ENCODE data around the gene COG5. TPM values are rescaled to one million over a fixed set of nuclear protein-coding genes. Genes with fewer than 3 reads are reported as not detected.

COG5 gene
- total and polyA plus RNA-seq, 9 of the 15 experiments (the other 6 are each of a cell fraction or from before 2014, with no cell fraction given) = 15.3 to 75.1 (median 56.4) TPM

DNA sequence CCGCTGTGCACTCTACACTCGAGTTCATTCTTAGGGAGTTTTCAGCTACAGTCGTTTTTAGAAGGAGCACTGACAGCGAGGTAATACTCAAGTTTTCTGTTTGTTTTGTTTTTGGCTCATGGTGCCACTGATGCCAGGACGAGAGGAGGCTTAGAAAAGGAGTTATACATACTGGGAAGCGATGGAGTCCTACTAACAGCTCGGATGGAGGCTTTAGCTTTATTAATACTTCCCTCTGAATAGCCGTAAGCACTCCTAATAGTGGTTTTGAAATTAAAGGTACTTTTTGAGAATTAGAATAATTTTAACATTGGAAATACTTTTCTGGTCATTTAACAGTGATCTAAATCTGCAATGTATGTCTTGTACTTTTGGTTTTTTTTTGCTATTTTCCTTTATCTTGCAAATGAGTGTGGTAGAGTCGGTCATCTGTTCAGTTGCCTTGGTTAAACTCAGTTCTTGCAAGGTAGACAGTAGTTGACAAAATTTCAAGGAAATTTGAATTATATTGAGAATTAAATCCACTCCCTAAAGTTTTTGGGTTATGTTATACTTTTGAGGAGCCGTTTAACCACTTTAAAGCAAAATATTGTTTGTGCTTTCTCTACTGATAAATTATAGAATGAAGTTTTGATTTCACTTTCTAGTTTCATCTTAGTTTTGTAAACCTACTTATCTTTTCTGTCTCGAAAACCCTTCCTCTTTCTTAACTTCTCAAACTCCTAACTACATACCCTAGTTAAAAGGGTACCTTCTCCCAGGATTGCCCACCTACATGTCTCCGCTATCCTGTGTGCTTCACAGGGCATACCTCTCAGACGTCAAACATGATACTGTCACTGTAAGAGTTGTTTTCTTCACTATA is 393.4 kb downstream of the COG5 start (continued):
- TF ChIP-seq ZNF780A (CRISPR knock-in tag; IDR thresholded peaks at IDR 0.05) = no peak
- TF ChIP-seq ARHGAP35 (IDR thresholded peaks at IDR 0.05; ENCODE audit: partially characterized antibody) = no peak
- TF ChIP-seq, protein P1, sequence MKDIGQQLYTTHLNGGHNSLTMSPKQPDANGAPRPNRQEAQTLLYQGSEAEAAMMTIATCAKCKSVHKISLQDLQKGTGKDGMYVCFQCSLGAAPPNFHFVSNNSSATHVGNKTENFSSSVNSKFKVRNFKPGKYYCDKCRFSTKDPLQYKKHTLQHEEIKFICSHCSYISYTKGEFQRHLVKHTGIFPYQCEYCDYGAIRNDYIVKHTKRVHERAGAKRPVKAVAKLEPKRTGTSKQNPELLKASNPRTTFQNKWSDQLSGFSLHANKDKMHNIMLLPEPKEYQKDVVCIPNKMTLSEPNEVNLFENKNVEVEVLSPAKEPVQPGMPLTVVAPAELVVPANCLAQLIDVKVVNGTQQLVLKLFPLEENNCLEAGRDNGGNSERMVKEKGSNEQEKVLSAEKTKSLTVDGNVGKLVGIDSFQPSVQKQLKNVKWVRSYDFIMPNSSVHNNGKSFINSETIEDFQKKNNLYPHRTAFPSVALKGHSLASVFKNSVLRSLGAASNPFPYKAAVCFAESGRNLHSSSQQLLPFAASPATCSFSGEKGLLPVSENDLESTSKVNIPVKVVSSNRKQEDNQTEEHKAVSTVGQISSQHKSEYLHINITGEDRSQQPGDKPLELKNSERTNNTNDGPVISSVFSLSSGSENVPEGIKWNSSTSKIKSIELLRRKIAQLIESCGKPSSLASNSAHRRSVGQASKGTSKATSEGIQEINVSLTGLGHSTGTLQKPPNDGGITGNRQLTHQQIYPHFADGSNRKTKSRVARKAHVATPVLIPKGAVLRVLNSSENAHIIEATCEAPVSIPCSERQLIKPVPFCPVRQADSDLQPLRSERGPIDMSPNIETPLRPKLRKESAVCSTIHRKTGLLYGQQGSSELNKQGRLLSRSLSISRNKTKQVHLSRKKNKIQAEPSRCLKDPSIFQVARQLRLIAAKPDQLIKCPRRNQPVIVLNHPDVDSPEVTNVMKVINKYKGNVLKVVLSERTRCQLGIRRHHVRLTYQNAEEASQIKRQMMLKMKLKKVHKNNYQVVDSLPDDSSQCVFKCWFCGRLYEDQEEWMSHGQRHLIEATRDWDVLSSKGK (CRISPR knock-in tag; IDR thresholded peaks at IDR 0.05) = no peak
- TF ChIP-seq RAD21 (CRISPR knock-in tag; conservative IDR thresholded peaks at IDR 0.05 in 1 of 2, IDR thresholded peaks at IDR 0.05 in 1 of 2) = no peak
- no peak for TF ChIP-seq GTF2E2 (tag; IDR thresholded peaks at IDR 0.05)
- TF ChIP-seq TEAD4 (IDR thresholded peaks at IDR 0.05; ENCODE audit: low read length) = 0 out of 2 replicates have a peak, but pooled peaks have one; percentile 37
- TF ChIP-seq TEAD4 (CRISPR knock-in tag; IDR thresholded peaks at IDR 0.05; ENCODE audit: borderline replicate concordance) = no peak
- TF ChIP-seq SMARCA5 (IDR thresholded peaks at IDR 0.05) = no peak
- TF ChIP-seq, protein P2, sequence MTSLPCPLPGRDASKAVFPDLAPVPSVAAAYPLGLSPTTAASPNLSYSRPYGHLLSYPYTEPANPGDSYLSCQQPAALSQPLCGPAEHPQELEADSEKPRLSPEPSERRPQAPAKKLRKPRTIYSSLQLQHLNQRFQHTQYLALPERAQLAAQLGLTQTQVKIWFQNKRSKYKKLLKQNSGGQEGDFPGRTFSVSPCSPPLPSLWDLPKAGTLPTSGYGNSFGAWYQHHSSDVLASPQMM (CRISPR knock-in tag; IDR thresholded peaks at IDR 0.05) = no peak
- TF ChIP-seq HNRNPL (IDR thresholded peaks at IDR 0.05; ENCODE audit: low read depth, low read length) = peak; percentile 9; the same call in 1 of the 2 replicates
- TF ChIP-seq ZNF316 (IDR thresholded peaks at IDR 0.05) = no peak
- TF ChIP-seq, protein P3, sequence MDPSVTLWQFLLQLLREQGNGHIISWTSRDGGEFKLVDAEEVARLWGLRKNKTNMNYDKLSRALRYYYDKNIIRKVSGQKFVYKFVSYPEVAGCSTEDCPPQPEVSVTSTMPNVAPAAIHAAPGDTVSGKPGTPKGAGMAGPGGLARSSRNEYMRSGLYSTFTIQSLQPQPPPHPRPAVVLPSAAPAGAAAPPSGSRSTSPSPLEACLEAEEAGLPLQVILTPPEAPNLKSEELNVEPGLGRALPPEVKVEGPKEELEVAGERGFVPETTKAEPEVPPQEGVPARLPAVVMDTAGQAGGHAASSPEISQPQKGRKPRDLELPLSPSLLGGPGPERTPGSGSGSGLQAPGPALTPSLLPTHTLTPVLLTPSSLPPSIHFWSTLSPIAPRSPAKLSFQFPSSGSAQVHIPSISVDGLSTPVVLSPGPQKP (CRISPR knock-in tag; IDR thresholded peaks at IDR 0.05) = no peak
- TF ChIP-seq ZNF140 (CRISPR knock-in tag; IDR thresholded peaks at IDR 0.05) = no peak
- peak; percentile 39; the same call in 1 of the 2 replicates for TF ChIP-seq TEAD2 (tag; IDR thresholded peaks at IDR 0.05)
- no peak for TF ChIP-seq KLF6 (CRISPR knock-in tag; IDR thresholded peaks at IDR 0.05; ENCODE audit: borderline replicate concordance)
- TF ChIP-seq CHCHD3 (CRISPR knock-in tag; IDR thresholded peaks at IDR 0.05) = no peak
